ENCODE measurements around the gene FAM110A. TPM values are rescaled to one million over a fixed set of nuclear protein-coding genes. Genes with fewer than 3 reads are reported as not detected.

Gene FAM110A
- total RNA-seq, 3 donors from 2014 or later, result 5.1 to 10.4 (median 8.4) TPM

DNA sequence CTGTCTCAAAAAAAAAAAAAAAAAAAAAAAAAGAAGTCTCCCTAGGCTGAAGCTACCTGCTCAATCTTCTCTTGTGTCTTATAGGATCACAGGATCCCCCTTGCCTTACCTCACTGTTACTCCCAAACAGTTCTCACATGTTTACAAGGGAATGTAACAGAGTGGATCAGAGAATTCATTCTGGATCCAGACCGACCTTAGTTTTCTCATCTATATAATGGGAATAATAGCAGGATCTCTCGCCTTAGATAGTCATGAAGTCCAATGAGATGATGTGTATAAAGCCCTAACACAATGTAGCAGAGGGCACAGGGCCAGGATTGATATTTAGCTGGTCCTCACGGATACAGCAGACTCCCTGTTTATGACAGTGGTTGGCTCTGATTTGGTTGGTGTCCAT lies 2.3 kb upstream of the FAM110A start:
- TF ChIP-seq, protein P1, sequence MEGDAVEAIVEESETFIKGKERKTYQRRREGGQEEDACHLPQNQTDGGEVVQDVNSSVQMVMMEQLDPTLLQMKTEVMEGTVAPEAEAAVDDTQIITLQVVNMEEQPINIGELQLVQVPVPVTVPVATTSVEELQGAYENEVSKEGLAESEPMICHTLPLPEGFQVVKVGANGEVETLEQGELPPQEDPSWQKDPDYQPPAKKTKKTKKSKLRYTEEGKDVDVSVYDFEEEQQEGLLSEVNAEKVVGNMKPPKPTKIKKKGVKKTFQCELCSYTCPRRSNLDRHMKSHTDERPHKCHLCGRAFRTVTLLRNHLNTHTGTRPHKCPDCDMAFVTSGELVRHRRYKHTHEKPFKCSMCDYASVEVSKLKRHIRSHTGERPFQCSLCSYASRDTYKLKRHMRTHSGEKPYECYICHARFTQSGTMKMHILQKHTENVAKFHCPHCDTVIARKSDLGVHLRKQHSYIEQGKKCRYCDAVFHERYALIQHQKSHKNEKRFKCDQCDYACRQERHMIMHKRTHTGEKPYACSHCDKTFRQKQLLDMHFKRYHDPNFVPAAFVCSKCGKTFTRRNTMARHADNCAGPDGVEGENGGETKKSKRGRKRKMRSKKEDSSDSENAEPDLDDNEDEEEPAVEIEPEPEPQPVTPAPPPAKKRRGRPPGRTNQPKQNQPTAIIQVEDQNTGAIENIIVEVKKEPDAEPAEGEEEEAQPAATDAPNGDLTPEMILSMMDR (IDR thresholded peaks at IDR 0.05), result no peak
- H3K4me3 ChIP-seq, result no peak overlapping the region
- ATAC-seq (no peak), DNase-seq (no peak)
- intact Hi-C loops (cut with DNase I, micrococcal nuclease), result no loop called here
- H3K9me3 ChIP-seq, result no peaks in the 10 kb centered on the region
- no peaks in the 10 kb centered on the region for H3K36me3 ChIP-seq (ENCODE audit: low read depth)
- no peaks in the 10 kb centered on the region for H3K4me1 ChIP-seq (ENCODE audit: low read depth)

DNA sequence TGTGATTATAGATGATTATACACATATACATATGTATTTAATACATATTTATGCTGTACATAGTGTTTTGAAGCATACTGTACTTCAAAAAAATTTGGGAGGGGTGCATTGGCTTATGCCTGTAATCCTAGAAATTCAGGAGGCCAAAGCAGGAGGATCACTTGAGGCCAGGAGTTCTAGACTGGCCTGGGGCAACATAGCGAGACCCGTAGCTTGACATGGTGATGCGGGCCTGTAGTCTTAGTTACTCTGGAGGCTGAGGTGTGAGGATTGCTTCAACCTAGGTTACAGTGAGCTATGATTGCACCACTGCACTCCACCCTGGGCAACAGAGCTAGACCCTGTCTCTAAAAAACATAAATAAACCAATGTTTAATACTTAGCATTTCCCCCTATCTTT lies 1.6 kb upstream of the FAM110A start:
- DNase-seq, result no peak
- intact Hi-C loops (cut with DNase I, micrococcal nuclease), result no loop called here
- no peaks in the 10 kb centered on the region for H3K9me3 ChIP-seq
- no peaks in the 10 kb centered on the region for H3K4me1 ChIP-seq (ENCODE audit: low read depth)
- TF ChIP-seq, protein P1 (IDR thresholded peaks at IDR 0.05), result no peak
- no peak for ATAC-seq
- no peaks in the 10 kb centered on the region for H3K36me3 ChIP-seq (ENCODE audit: low read depth)
- no peak overlapping the region for H3K4me3 ChIP-seq

DNA sequence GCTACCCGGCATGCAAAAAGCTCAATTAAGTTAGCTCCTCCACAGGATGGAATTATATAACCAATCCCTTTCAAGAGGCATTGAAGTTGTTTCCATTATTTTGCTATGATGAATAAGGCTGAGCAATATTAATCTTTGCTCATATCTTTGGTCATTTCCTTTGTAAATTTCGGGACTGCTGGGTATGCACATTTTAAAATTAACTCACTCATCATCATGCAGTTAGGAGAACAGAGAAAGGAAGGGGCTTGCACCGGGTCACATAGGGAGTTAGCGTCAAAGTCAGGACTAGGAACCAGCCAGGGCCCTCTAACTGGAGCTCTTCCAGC lies 430 bp upstream of the FAM110A start:
- intact Hi-C loops (cut with DNase I, micrococcal nuclease), result no loop called here
- no peaks in the 10 kb centered on the region for H3K36me3 ChIP-seq (ENCODE audit: low read depth)
- DNase-seq (no peak), ATAC-seq (no peak)
- H3K4me3 ChIP-seq, result peak overlapping the region; percentile 85
- no peaks in the 10 kb centered on the region for H3K9me3 ChIP-seq
- H3K4me1 ChIP-seq (ENCODE audit: low read depth), result no peaks in the 10 kb centered on the region
- TF ChIP-seq, protein P1 (IDR thresholded peaks at IDR 0.05), result no peak

DNA sequence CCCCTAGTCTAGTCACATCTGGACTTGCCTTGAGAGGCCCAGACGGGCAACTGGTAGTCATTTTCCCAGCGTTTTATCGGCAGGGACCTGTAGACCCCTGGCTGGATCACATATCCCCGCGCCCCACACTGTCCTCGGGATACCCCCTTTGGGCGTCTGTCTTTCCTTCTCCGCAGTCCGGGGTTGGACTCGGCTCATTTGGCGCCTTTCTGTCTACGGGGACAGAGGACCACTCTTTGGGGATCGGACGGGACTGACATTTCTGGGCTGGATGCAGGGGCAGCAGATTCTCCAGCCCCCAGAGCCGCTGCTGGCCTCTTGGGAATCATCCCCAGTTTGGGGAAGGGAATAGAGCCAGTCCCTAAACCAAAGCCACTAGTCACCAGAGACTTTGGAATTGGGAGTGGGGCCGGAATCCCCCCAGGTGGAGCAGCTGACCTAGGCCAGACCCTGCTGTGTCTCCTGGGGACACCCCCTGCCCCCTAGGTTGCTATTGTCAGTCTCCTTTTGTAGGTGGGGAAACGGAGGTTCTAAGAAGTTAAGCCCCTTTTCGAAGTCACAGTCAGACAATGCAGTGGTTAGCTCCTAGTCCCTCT lies 734 bp downstream of the FAM110A start:
- intact Hi-C loops (cut with DNase I, micrococcal nuclease), result no loop called here
- TF ChIP-seq, protein P1 (IDR thresholded peaks at IDR 0.05), result no peak
- Histone ChIP-seq H3K4me1 (ENCODE audit: low read depth) (no peaks in the 10 kb centered on the region), H3K36me3 (ENCODE audit: low read depth) (no peaks in the 10 kb centered on the region), H3K9me3 (no peaks in the 10 kb centered on the region), H3K4me3 (peak overlapping the region; percentile 85)
- DNase-seq, result no peak
- no peak for ATAC-seq

DNA sequence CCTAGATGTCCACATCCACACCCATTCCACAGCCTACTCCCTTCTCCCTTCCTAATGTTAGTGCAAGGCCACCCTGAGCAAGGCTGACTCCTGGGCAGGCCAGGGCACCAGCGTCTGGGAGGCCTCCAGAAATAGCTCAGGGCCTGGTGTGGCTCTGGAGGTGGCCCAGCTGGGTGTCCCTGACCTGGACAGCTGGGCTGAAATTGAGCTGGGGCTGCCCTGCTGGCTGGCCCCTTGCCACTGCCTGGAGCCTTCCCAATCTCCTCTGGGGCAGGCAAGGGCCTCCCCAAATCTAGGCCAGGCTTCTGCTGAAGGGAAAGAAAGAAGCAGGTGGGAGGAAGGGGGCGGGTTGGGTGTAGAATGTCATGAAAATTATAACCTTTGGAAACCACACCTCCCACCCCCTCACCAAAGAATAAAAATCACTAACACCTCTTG lies 2.1 kb downstream of the FAM110A start:
- Histone ChIP-seq H3K36me3 (ENCODE audit: low read depth) (no peaks in the 10 kb centered on the region), H3K4me3 (no peak overlapping the region), H3K4me1 (ENCODE audit: low read depth) (no peaks in the 10 kb centered on the region), H3K9me3 (no peaks in the 10 kb centered on the region)
- no peak for DNase-seq
- TF ChIP-seq, protein P1 (IDR thresholded peaks at IDR 0.05), result no peak
- intact Hi-C loops (cut with DNase I, micrococcal nuclease), result no loop called here
- no peak for ATAC-seq

DNA sequence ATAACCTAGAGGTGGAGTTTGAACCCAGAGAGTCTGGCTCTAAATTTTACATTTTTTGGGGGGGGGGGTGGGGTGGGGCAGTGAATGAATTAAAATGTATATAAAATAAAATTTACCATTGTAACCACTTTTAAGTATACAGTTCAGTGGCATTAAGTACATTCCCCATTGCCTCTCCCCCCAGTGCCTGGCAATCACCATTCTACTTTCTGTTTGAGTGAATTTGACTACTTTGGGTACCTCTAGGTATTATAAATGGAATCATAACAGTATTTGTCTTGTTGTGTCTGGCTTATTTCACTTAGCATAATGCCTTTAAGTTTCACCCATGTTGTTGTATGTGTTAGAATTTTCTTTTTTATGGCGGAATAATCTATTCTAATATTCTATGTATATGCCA lies 2.7 kb downstream of the FAM110A start:
- Histone ChIP-seq H3K4me1 (ENCODE audit: low read depth) (peaks cover under 1% of the 10 kb centered on the region), H3K9me3 (no peaks in the 10 kb centered on the region), H3K36me3 (ENCODE audit: low read depth) (no peaks in the 10 kb centered on the region), H3K4me3 (no peak overlapping the region)
- TF ChIP-seq, protein P1 (IDR thresholded peaks at IDR 0.05), result no peak
- DNase-seq (no peak), ATAC-seq (no peak)
- intact Hi-C loops (cut with DNase I, micrococcal nuclease), result no loop called here
